Measurements from ENCODE around the gene NET1.

NET1 gene

DNA sequence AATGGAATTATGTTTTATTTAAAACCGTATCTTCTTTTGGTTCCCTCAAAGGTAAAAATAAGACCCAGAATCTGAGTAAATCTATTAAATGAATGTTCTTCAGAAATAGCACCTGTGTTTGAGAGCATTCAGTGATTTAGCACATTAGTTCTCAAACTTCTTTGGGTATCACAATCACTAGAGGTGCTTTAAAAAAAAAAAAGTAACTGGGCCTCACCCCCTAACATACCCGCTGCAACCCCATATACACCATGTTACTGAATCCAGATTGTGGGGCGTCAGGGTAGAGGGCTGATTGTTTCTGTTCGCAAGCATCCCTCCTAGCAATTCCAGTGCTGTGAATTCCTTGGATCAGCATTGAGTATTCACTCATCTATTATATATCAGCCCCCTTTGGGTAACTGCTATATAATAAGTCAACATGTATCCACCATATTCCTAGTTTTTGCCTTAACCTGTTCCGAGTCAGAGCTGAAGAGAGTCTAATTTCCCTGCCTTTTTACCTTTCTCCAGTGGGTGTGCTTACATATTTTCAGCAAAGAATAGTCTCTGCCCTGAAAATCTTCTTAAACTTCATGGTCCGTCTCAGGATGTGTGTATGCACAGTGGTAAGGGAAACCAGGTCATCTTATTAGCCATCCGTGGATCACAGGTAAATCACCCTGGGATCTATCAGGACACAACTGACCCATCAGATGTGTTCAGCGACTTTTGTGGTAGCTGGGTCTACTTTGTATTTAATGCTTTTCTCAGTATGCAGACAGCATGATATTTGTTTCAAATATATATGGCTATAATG is 46.8 kb downstream of the NET1 start:
- TF ChIP-seq, protein P1, sequence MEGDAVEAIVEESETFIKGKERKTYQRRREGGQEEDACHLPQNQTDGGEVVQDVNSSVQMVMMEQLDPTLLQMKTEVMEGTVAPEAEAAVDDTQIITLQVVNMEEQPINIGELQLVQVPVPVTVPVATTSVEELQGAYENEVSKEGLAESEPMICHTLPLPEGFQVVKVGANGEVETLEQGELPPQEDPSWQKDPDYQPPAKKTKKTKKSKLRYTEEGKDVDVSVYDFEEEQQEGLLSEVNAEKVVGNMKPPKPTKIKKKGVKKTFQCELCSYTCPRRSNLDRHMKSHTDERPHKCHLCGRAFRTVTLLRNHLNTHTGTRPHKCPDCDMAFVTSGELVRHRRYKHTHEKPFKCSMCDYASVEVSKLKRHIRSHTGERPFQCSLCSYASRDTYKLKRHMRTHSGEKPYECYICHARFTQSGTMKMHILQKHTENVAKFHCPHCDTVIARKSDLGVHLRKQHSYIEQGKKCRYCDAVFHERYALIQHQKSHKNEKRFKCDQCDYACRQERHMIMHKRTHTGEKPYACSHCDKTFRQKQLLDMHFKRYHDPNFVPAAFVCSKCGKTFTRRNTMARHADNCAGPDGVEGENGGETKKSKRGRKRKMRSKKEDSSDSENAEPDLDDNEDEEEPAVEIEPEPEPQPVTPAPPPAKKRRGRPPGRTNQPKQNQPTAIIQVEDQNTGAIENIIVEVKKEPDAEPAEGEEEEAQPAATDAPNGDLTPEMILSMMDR (IDR thresholded peaks at IDR 0.05; ENCODE audit: control extremely low read depth, extremely low read depth, low read depth, missing control alignments), result no peak
- ChIA-PET CTCF (interaction anchor here (1.2 kb wide), 1 partner anchor 25 kb away, joined by 3 read pairs; no protein-coding TSS in a partner anchor), POLR2A (no interaction called here)
- no peak for DNase-seq (ENCODE audit: extremely low spot score)

GRCh38 chr10:5460468-5461202 is 48.3 kb downstream of the NET1 start:
- DNase-seq (ENCODE audit: extremely low spot score), result no peak
- TF ChIP-seq, protein P1 (IDR thresholded peaks at IDR 0.05; ENCODE audit: control extremely low read depth, extremely low read depth, low read depth, missing control alignments), result no peak
- POLR2A ChIA-PET, result no interaction called here
- CTCF ChIA-PET, result interaction anchor here (0.7 to 2.0 kb wide), 6 partner anchors 8 to 742 kb away, joined by 3 to 6 read pairs (median 3); partner anchors contain the start of gene PFKFB3

DNA sequence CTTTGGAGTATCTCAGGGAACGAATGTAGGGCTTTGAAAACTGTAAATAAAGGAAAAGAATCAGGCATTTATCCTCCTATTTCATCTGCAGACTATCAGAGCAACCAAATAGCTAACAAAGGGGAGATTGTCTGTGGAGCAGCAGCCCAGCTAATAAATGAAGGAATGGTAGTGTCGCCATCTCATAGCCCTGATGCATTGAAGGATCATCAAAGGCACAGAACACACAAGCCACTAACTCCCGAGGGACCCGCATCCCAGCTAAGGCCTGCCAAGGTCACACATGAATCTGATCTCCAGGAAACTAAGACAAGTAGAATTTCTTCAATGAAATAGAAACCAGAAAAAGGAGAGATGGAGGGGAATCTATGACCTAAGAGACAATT is 48.8 kb downstream of the NET1 start:
- ChIA-PET POLR2A (no interaction called here), CTCF (interaction anchor here (0.7 to 2.0 kb wide), 6 partner anchors 9 to 741 kb away, joined by 3 to 6 read pairs (median 3); partner anchors contain the start of gene PFKFB3)
- TF ChIP-seq, protein P1 (IDR thresholded peaks at IDR 0.05; ENCODE audit: control extremely low read depth, extremely low read depth, low read depth, missing control alignments), result no peak
- DNase-seq (ENCODE audit: extremely low spot score), result no peak

GRCh38 chr10:5461914-5462840 is 49.8 kb downstream of the NET1 start:
- no peak for DNase-seq (ENCODE audit: extremely low spot score)
- ChIA-PET CTCF (interaction anchor here (0.8 to 2.0 kb wide), 9 partner anchors 10 to 740 kb away, joined by 3 to 8 read pairs (median 3); partner anchors contain the start of gene PFKFB3), POLR2A (no interaction called here)
- TF ChIP-seq, protein P1 (IDR thresholded peaks at IDR 0.05; ENCODE audit: control extremely low read depth, extremely low read depth, low read depth, missing control alignments), result no peak

- TF ChIP-seq, protein P1 (IDR thresholded peaks at IDR 0.05; ENCODE audit: control extremely low read depth, extremely low read depth, low read depth, missing control alignments), result no peak
- DNase-seq (ENCODE audit: extremely low spot score), result no peak
- CTCF ChIA-PET, result interaction anchor here (0.9 to 1.6 kb wide), 3 partner anchors 18 to 160 kb away, joined by 3 to 8 read pairs (median 4); no protein-coding TSS in a partner anchor
- POLR2A ChIA-PET, result no interaction called here
Measured at GRCh38 chr10:5462841-5463293, 50.5 kb downstream of the NET1 start.
